C1 segment of cervical spinal cord (tissue), 14 donors: ENCODE measurements around the gene FAM161A.
A peak's percentile ranks its signal among the peaks of the same experiment; 100 is the strongest.
"Not testable (repeated sequence)": the region's sequence is repeated elsewhere in the genome, so short reads cannot be mapped to it uniquely, and the experiment has no call there.

ENCODE experiments used
- DNase-seq, 14 donors: peaks; one replicate each; lab custom pipeline; 2025; lab: John Stamatoyannopoulos, UW

The FAM161A gene

GRCh38 chr2:61841286-61841685, 12.6 kb downstream of the FAM161A start:
- no peak for DNase-seq

- no peak for DNase-seq
These were observed 19.0 kb downstream of the FAM161A start for GRCh38 chr2:61834893-61835292.

- no peak for DNase-seq
These were observed 19.9 kb downstream of the FAM161A start for GRCh38 chr2:61833971-61834370.

GRCh38 chr2:61832183-61832841, 21.5 kb downstream of the FAM161A start:
- no peak for DNase-seq

GRCh38 chr2:61822255-61822654, 31.6 kb downstream of the FAM161A start:
- no peak for DNase-seq

- no peak for DNase-seq
These were observed 37.1 kb downstream of the FAM161A start for GRCh38 chr2:61816480-61817355.

GRCh38 chr2:61814539-61815160, 39.2 kb downstream of the FAM161A start:
- DNase-seq, result no peak

GRCh38 chr2:61813314-61813713, 40.5 kb downstream of the FAM161A start:
- DNase-seq, result not testable (repeated sequence)

GRCh38 chr2:61811821-61812220, 42.0 kb downstream of the FAM161A start:
- DNase-seq, result no peak

- not testable (repeated sequence) for DNase-seq
These were observed 43.7 kb downstream of the FAM161A start for GRCh38 chr2:61810203-61810602.

- not testable (repeated sequence) for DNase-seq
These were observed 45.2 kb downstream of the FAM161A start for GRCh38 chr2:61808693-61809092.

GRCh38 chr2:61807036-61807757, 46.7 kb downstream of the FAM161A start:
- DNase-seq, result no peak

GRCh38 chr2:61802548-61802947, 51.3 kb downstream of the FAM161A start:
- no peak for DNase-seq

- DNase-seq, result no peak
These were observed 54.8 kb downstream of the FAM161A start for GRCh38 chr2:61799099-61799498.

GRCh38 chr2:61797446-61797845, 56.4 kb downstream of the FAM161A start:
- not testable (repeated sequence) for DNase-seq

- DNase-seq, result no peak
These were observed 58.5 kb downstream of the FAM161A start for GRCh38 chr2:61795408-61795807.

GRCh38 chr2:61793389-61793836, 60.4 kb downstream of the FAM161A start:
- peak in 3 of 14 donors; percentile 0 to 1 (median 1) for DNase-seq

GRCh38 chr2:61792355-61792890, 61.4 kb downstream of the FAM161A start:
- no peak for DNase-seq

- no peak for DNase-seq
These were observed 63.9 kb downstream of the FAM161A start for GRCh38 chr2:61789807-61790602.

GRCh38 chr2:61787941-61788563, 65.8 kb downstream of the FAM161A start:
- DNase-seq, result no peak
